NT2/D1 (cell line): ENCODE results near the gene HP1BP3.

Experiments used
- DNase-seq: peaks from one replicate; pipeline ENCODE4 v3.0.0-alpha.2; 2011; ENCODE audit warnings: low read depth, low spot score
- H3K27me3 ChIP-seq: 2 replicates; pipeline ENCODE4 v1.6.0; 2011; ENCODE audit warnings: mild to moderate bottlenecking; ENCODE audit not compliant: insufficient read length, insufficient read depth
- H3K36me3 ChIP-seq: 2 replicates; pipeline ENCODE4 v1.6.1; 2011; ENCODE audit warnings: mild to moderate bottlenecking, low read length, mixed read lengths; ENCODE audit not compliant: insufficient read depth, insufficient read length
- H3K4me1 ChIP-seq: 2 replicates; pipeline ENCODE4 v1.5.1; 2011; ENCODE audit not compliant: insufficient read depth, insufficient read length
- H3K4me3 ChIP-seq: 2 replicates; pipeline ENCODE4 v1.5.1; 2011; ENCODE audit warnings: low read depth; ENCODE audit not compliant: insufficient read length
- H3K9ac ChIP-seq: 2 replicates; pipeline ENCODE4 v1.6.0; 2011; ENCODE audit warnings: low read depth; ENCODE audit not compliant: insufficient read length
- H3K9me3 ChIP-seq: 2 replicates; pipeline ENCODE4 v1.5.1; 2011; ENCODE audit warnings: mild to moderate bottlenecking, low read length; ENCODE audit not compliant: insufficient read depth
- SUZ12 ChIP-seq: IDR thresholded peaks from 2 replicates; pipeline ENCODE4 v1.6.1; 2011; ENCODE audit not compliant: insufficient read length, insufficient read depth; ENCODE audit errors: extremely low read depth
- YY1 ChIP-seq: IDR thresholded peaks from 2 replicates; pipeline ENCODE4 v1.6.1; 2011; ENCODE audit not compliant: insufficient read length, insufficient read depth
- ZNF274 ChIP-seq: IDR thresholded peaks from 2 replicates; pipeline ENCODE4 v1.6.1; 2011; ENCODE audit warnings: mild to moderate bottlenecking, low read depth, low read length

Gene HP1BP3

GRCh38 chr1:20733360-20733975, 53.6 kb downstream of the HP1BP3 start:
- Histone ChIP-seq H3K36me3 (peaks cover 5% of the 10 kb centered on the region), H3K4me1 (peaks cover 7% of the 10 kb centered on the region), H3K4me3 (no peak overlapping the region), H3K27me3 (peaks cover 44% of the 10 kb centered on the region), H3K9me3 (no peaks in the 10 kb centered on the region), H3K9ac (no peak overlapping the region)
- DNase-seq, result no peak
- TF ChIP-seq ZNF274, result no peak
- TF ChIP-seq SUZ12, result no peak
- no peak for TF ChIP-seq YY1

GRCh38 chr1:20732588-20733359, 54.3 kb downstream of the HP1BP3 start, which contains the start of gene SH2D5:
Gene SH2D5, minus strand, starts transcription at chr1:20732703. Its CDS starts 4,659 bp downstream, at chr1:20728044.
- TF ChIP-seq YY1 (no peak), ZNF274 (no peak), SUZ12 (no peak)
- Histone ChIP-seq H3K9me3 (no peaks in the 10 kb centered on the region), H3K4me1 (peaks cover 10% of the 10 kb centered on the region), H3K36me3 (no peaks in the 10 kb centered on the region), H3K4me3 (peak within 1 kb of the TSS; percentile 56), H3K27me3 (peaks cover 44% of the 10 kb centered on the region), H3K9ac (peak within 1 kb of the TSS; percentile 68)
- no peak for DNase-seq

- Histone ChIP-seq H3K4me1 (peaks cover 16% of the 10 kb centered on the region), H3K4me3 (peak overlapping the region; percentile 56), H3K27me3 (peaks cover 44% of the 10 kb centered on the region), H3K9me3 (no peaks in the 10 kb centered on the region), H3K9ac (peak overlapping the region; percentile 68), H3K36me3 (no peaks in the 10 kb centered on the region)
- TF ChIP-seq YY1 (no peak), SUZ12 (no peak), ZNF274 (no peak)
- peak; percentile 35 for DNase-seq
These were observed 55.0 kb downstream of the HP1BP3 start for GRCh38 chr1:20732071-20732587.

DNA sequence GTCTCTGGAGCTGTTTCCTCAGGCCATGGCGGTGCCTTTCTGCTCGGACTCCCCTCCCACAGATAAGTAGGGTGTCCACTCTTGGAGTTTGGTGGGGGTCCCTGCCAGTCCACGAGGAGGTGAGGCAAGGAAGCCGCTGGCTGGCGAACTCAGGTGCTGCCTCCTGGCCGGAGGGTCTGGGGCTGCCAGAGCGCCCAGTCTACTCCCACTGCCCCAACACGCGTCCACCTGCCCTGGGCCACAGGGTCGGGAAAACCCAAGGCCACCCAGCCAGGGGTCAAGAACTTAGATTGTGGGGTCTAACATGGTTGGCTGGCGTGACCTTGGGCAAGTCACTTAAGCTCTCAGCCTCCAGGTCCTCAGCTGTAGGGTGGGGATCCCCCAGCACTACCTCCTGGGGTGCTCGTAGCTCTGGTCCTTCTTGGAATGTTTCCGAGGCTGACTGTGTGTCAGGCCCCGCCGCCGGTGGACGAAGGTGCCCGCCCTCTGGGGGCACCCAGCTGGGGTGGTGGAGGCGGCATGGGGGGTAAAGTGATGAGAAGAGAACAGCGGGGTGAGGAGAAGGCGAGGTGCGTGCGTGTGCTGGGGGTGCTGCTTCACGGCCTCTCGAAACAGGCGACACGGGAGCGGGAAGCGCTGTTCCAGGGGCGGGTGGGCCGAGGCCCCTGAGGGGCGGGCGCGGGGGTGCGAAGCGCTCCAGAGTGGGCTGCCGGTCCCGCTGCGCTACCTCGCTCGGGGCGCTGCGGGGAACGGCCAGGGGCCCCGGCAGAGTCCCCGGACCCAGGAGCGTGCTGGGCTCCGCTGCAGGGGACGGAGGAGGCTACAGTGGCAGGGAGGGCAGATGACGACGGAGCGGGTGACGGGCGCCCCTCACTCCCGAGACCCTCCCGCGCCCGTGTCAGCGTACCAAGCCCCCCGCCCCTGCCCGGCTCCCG, 55.8 kb downstream of the HP1BP3 start:
- Histone ChIP-seq H3K4me1 (peaks cover 19% of the 10 kb centered on the region), H3K4me3 (peak overlapping the region; percentile 47), H3K9me3 (no peaks in the 10 kb centered on the region), H3K36me3 (no peaks in the 10 kb centered on the region), H3K27me3 (peaks cover 44% of the 10 kb centered on the region), H3K9ac (peak overlapping the region; percentile 42)
- TF ChIP-seq ZNF274 (no peak), SUZ12 (no peak), YY1 (no peak)
- DNase-seq, result no peak

GRCh38 chr1:20730690-20731056, 56.4 kb downstream of the HP1BP3 start:
- Histone ChIP-seq H3K36me3 (no peaks in the 10 kb centered on the region), H3K4me1 (peaks cover 20% of the 10 kb centered on the region), H3K9ac (no peak overlapping the region), H3K4me3 (no peak overlapping the region), H3K27me3 (peaks cover 44% of the 10 kb centered on the region), H3K9me3 (no peaks in the 10 kb centered on the region)
- TF ChIP-seq YY1 (no peak), SUZ12 (no peak), ZNF274 (no peak)
- DNase-seq, result no peak

DNA sequence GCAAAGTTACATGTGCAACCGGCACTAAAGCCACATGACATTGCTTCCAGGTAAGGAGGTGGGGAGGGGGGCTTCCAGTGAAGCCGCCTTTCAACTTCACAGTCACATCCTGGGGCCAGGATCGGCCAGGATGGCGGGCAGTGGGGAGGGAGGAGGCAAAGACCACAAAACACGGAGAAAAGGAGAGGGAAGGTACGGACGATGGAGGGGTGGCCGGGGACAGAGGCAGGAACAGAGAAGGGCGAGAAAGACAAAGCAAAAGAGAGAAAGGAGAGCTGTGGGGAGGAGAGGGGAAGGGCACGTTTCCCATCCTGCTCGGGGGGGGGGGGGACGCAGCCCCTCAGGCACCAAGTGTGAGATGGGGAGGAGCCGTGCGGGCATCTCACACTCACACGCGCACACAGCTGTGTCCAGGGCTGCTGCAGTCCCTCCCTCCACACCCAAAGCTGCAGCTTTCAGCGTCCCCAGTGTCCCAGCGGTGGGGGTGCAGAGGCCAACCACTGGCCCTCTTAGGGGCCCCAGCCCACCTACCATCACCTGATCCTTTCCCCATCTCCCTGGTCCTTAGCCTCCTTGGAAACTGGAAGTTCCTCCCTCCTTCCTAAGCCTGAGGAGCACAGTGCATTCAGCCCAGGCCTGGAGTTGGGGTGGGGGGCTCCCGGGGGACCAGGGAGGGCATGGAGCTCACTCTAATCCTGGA, 57.0 kb downstream of the HP1BP3 start:
- no peak overlapping the region for H3K4me3 ChIP-seq

More for the DNA sequence above, 57.0 kb downstream of the HP1BP3 start:
- H3K27me3 ChIP-seq, result peaks cover 44% of the 10 kb centered on the region
- TF ChIP-seq YY1 (no peak), ZNF274 (no peak), SUZ12 (no peak)
- DNase-seq, result no peak
- no peaks in the 10 kb centered on the region for H3K36me3 ChIP-seq
- H3K4me1 ChIP-seq, result peaks cover 23% of the 10 kb centered on the region
- H3K9ac ChIP-seq, result no peak overlapping the region
- no peaks in the 10 kb centered on the region for H3K9me3 ChIP-seq
